ENCODE results near the gene SLC6A3.

The SLC6A3 gene

GRCh38 chr5:1419476-1420210 is 25.6 kb downstream of the SLC6A3 start:
- peak; percentile 1 for DNase-seq

- no peak for DNase-seq
Measured at GRCh38 chr5:1418921-1419280, 26.3 kb downstream of the SLC6A3 start.

GRCh38 chr5:1418238-1418920 is 26.9 kb downstream of the SLC6A3 start:
- DNase-seq, result no peak

DNA sequence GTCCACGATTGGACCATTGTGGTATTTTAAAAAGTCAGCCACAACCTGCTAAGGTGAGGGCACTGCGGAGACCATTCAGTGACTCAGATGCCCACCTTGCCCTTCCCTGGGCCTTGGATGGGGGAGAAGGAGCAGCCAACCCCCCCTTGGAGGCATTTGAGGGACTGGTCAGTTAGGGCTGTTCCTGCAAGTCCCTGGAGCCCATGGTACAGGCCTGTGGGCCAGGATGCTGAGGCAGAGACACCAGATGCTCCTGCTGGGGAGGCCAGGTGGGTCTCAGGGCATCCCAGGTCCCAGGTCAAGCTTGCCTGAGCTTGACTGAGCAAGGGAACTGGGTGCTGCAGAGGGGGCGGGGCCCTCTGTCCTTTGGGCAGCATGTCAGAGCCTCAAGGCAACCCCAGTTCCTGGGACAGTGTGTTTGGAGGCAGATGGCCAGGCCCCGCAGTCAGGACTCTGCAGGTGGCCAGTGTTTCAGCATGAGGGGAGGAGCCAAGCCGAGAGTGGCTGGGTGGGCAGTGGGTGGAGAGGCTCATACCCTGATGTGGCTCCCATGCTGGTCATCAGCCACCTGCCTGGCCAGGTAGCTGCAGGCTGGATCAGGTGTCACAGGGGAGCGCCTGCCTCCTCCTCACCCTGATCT is 27.5 kb downstream of the SLC6A3 start:
- DNase-seq, result no peak

DNA sequence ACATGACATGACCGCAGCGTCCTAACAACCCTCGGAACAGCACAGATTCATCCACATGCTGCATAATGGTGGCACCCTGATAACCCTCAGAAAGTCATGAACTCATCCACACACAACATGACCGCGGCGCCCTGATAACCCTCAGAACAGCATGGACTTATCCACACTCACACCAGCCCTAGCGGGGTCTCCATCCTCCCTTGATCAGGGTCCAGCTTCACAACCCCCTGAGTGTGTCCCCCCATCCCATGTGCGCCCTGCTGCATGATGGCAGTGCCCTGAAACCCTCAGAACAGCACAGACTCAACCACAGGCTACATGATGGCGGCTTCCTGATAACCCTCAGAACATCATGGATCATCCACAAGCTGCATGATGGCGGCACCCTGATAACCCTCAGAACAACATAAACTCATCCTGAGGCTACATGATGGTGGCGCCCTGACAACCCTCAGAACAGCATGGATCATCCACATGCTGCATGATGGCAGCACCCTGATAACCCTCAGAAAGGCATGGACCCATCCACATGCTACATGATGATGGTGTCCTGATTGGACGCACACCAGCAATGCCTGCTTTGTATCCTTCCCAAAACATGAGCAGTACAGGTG is 28.3 kb downstream of the SLC6A3 start:
- no peak for DNase-seq

DNA sequence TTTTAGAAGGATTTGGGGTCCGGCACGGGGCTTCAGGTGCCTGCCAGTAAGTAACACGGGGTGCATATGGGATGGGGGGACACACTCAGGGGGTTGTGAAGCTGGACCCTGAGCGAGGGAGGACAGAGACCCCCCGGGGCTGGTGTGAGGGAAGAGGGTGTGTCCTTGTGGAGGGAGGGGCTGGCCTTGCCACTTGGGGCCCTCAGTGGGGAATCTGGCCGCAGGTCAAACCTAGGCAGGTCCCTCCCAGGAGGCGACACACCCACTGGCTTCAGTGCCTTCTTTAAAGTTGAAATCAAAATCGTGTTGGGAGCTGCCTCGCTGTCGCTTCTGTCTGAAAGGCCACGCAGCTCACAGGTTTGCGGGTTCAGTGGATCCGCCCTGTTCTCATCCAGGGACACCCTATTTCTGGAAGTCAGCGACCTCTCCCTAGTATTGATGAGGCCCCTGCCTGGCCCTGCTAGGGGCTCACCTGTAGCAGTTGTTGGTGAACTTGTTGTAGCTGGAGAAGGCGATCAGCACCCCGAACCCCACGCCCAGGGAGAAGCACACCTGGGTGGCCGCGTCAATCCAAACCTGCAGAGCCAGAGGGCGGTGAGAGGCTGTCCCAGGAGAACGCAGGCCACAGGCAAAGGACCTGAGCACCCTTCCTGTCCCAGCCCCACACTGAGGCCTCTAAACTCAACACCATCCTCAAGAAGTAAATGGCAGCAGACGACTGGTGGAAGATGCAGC is 29.4 kb downstream of the SLC6A3 start:
- peak; percentile 4 for DNase-seq

GRCh38 chr5:1415059-1415425 is 30.2 kb downstream of the SLC6A3 start:
- DNase-seq, result no peak

- no peak for DNase-seq
Measured at GRCh38 chr5:1414311-1415058, 30.8 kb downstream of the SLC6A3 start.

DNA sequence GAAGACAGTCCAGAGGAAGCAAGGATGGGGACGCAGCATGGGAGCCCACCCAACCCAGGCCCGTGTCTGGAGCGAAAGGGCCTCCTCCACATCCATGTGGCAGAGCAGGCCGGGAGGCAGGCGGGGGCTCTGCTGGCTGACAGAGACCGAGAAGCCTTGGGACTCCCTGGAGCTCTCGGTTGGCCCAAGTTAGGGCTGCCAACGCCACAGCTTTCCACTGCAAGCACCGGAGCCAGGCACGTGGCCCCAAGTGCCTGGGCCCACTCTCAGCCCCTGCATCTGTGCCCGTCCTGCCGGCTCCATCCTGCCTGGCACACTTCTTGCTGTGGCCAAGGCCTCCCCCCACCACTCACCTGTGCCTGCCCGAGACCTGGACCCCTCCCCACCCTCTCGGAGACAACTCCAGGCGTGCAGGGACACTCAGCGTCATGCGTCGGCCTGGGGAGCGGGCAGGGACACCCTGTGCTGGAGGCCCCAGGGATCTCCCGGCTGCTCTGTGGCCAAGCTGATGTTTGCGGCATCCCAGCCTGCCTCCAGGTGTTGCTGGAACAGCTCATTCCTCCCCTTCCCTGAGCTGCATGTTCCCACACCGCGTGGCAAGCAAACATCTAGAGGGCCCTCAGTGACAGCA is 31.5 kb downstream of the SLC6A3 start:
- DNase-seq, result no peak

- no peak for DNase-seq
Measured at GRCh38 chr5:1413211-1413610, 32.0 kb downstream of the SLC6A3 start.

- DNase-seq, result no peak
Measured at GRCh38 chr5:1412621-1413020, 32.6 kb downstream of the SLC6A3 start.

GRCh38 chr5:1412163-1412562 is 33.1 kb downstream of the SLC6A3 start:
- DNase-seq, result no peak

- DNase-seq, result peak; percentile 11
Measured at GRCh38 chr5:1411099-1411498, 34.1 kb downstream of the SLC6A3 start.

DNA sequence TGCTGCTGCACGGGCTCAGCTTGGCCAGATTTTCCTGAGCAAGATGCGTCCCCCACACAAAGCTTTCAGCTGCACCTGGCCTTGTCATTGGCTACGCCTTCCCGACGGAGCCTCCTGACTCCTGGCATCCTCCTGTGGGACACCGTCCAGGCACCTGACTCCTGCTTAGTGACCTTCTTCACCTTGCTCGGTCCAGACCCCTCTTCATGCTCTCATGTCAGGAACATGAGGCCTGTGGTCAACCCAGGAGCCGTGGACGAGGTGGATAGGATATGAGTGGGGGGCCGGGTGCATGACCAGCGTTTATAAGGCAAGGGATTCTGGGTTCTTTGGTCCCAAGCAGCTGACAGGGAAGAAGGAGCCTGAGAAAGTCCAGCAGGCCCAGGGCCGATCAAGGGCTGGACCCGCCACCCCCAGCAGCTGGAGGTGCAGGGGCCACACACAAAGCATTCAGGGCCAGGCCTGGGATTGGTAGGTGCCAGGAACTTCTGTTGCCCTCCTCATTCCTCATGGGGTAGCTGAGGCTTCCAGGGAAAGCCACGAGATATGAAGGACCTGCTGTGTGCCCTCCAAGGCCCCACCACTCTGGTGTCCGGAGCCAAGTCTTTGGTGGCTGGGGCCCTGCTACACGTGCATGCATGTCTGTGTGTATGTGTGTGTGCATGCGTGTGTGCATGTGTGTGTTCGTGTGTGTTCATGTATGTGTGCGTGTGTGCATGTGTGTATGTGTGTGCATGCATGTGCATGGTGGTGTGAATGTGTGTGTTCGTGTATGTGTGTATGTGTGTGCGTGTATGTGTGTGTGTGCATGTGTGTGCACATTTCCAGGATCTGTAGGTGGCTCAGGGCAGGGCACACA is 34.9 kb downstream of the SLC6A3 start:
- DNase-seq, result peak; percentile 17

DNA sequence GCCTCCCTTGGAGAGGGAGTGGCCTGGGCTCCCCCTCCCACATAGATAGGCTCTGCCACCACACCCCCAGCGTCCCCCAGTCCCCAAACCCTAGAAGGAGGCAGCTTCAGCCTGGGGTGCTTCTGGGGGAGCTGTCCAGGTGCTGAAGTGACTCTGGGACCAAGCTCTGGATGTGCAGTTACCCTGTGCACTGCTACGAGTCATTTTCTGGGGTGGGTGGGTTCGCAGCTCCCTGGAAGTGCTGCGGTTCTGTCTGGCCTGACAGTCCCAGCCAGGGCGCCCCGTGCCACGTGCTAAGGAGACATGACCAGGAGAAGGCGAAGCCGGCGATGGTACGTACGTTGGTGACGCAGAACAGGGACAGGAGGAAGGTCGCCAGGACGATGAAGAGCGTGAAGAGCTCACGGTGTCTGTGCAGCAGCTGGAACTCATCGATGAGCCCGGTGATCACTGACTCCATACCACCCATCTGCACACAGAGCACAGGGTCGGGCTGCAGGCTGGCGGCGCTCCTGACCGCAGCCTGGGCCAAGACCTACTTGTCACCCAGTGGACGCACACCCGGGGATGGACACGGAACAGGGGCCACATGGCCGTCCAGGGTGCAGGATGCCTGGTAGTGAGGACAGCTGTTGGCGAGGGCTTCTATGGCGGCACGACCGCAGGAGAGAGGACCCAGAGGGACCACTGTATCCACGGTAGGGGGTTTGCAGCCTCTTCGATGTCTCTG is 35.7 kb downstream of the SLC6A3 start:
- peak; percentile 29 for DNase-seq

DNA sequence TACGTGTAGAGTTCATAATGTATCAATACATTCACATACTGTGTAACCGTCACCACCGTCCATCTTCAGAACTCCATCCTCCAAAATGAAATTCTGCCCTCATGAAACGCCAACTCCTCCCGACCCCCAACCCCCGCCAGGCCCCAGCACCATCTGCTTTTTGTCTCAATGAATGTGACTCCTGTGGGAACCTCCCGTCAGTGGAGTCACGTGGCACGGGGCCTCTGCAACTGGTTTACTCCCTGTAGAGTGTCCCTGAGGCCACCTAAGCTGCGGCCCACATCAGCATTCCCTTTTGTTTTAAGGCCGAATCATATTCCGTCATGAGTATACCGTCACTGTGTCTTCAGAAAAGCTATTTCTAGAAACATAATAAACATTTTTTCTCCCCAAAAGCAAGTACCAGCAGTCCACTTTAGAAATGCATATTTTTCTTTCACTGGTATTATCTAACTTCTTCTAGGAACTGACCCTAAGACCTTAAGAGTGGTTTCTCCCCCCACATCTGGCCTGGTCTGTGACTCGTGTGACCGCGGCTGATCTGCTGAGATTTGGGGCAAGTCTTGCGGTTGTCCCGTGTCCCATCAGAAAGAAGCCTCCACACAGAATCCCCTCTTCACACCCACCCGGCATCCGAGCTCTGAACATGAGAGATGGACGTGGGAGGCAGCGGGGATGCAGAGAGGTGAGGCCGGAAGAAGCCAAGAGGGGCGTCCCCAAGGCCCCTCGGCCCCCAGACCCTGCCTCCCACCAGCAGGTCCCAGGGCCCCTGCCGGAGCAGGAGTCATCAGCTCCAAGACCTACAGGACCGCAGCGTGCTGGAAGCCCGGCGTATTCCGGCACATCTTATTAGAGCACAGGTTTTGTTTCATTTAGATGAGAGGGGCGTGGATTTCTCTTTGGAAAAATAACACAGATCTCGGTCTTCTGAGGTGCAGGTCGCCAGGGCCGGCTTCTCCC is 38.3 kb downstream of the SLC6A3 start:
- DNase-seq, result no peak

DNA sequence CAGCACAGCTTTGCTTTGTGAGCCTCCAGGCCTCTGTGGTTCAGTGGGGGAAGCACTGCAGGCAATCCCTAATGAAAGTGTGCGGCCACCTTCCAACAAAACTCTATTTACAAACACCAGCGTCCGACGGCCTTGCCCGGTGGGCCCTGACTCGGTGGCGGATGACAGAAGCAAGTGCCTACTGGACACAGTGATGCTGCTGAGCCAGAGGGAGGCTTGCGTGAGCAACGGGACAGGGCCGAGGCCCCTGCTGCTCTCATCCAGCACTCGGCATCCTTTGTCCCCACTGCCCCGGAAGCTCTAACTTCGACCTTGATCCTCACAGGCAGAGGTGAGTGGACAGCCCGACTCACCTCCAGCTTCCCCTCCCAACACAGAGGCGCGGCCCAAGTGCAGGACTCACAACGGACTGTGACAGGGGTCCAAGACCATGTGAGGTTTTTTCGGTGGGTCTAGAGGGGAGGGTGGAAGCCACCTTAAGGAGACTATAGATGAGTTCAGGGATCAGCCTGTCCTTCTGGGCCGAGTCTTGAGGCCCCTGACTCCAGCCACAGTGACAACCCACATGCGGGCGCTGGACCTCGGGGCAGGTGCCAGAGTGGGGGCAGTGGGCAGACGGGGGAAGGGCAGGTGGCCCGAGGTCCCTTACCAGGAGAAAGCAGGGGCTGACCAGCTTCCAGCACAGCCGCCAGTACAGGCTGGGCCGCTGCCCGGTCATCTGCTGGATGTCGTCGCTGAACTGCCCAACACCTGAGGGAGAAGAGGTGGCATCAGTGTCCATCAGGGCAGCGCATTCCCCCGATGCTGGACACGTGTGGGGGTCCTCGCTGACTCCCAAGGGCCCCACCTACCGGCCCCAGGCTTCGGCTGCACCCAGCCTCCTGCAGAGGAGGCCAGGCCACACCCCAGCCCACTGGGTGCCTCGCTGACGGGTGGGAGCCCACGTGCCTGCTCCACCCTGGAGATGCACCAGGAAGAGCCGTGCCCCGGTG is 39.4 kb downstream of the SLC6A3 start:
- peak; percentile 6 for DNase-seq

- peak; percentile 7 for DNase-seq
Measured at GRCh38 chr5:1405121-1405520, 40.1 kb downstream of the SLC6A3 start.

Measured in activated T-cell treated with anti-CD3 and anti-CD28 coated beads, Interleukin-2, amount 50 U/mL, for 1 hour (primary cell).